A673 (cell line): ENCODE data around the gene NCOA7. TPM values are rescaled to one million over a fixed set of nuclear protein-coding genes. Genes with fewer than 3 reads are reported as not detected.

Experiments
- BruUV-seq: library from RNA; stranded (reverse); fragments of 400-500 nt; replicated peaks from 2 replicates; lab custom pipeline; 2021; lab: Mats Ljungman, UMichigan
- CTCF ChIA-PET: fragments of 300-600 bp; sonication (Branson Sonifier 250); formaldehyde crosslinking; loops from one replicate; lab custom pipeline; 2022; ENCODE audit warnings: antibody characterized with exemption; lab: Charles Lee
- POLR2A ChIA-PET: fragments of 300-600 bp; sonication (Branson Sonifier 250); formaldehyde crosslinking; loops from one replicate; lab custom pipeline; 2022; ENCODE audit warnings: antibody characterized with exemption; ENCODE audit not compliant: low non-redundant PET; lab: Charles Lee
- DNase-seq: peaks from one replicate; pipeline ENCODE4 v3.0.0-alpha.2; 2015; ENCODE audit warnings: low spot score
- H3K27ac ChIP-seq: fragments of 200-600 bp; sonication (generic); 2 replicates; pipeline ENCODE4 v1.5.1; 2016; ENCODE audit warnings: mixed run types, low read depth, mild to moderate bottlenecking, mixed read lengths, antibody characterized with exemption, low read length; ENCODE audit not compliant: poor library complexity, severe bottlenecking
- H3K27me3 ChIP-seq: fragments of 200-600 bp; sonication (generic); replicated peaks from 2 replicates; pipeline ENCODE4 v1.6.1; 2017; ENCODE audit warnings: mixed run types, low read depth, mild to moderate bottlenecking, mixed read lengths, antibody characterized with exemption, low read length; ENCODE audit not compliant: insufficient read depth, poor library complexity
- H3K36me3 ChIP-seq: fragments of 200-600 bp; sonication (generic); 2 replicates; pipeline ENCODE4 v1.6.1; 2016; ENCODE audit warnings: mixed run types, mild to moderate bottlenecking, mixed read lengths, antibody characterized with exemption, low read length; ENCODE audit not compliant: insufficient read depth, poor library complexity, severe bottlenecking
- H3K4me1 ChIP-seq: fragments of 200-600 bp; sonication (generic); 2 replicates; pipeline ENCODE4 v1.6.1; 2017; ENCODE audit warnings: mixed run types, mild to moderate bottlenecking, mixed read lengths, antibody characterized with exemption, low read length; ENCODE audit not compliant: insufficient read depth, poor library complexity, severe bottlenecking
- H3K4me3 ChIP-seq: fragments of 200-600 bp; sonication (generic); 2 replicates; pipeline ENCODE4 v1.5.1; 2016; ENCODE audit warnings: low read depth, mixed run types, mild to moderate bottlenecking, mixed read lengths, low read length; ENCODE audit not compliant: poor library complexity, severe bottlenecking
- H3K9me3 ChIP-seq: fragments of 200-600 bp; sonication (generic); 2 replicates; pipeline ENCODE4 v1.6.1; 2016; ENCODE audit warnings: mixed run types, low read depth, mild to moderate bottlenecking, mixed read lengths, antibody characterized with exemption, low read length; ENCODE audit not compliant: poor library complexity, severe bottlenecking
- CTCF ChIP-seq: fragments of 300-800, 200-600 bp; sonication (generic); conservative IDR thresholded peaks from 2 replicates; pipeline ENCODE4 v1.5.1; 2017; ENCODE audit warnings: low read depth, mild to moderate bottlenecking, antibody characterized with exemption, low read length, moderate library complexity, mixed read lengths
- EZH2 ChIP-seq: fragments of 200-600 bp; sonication (generic); IDR thresholded peaks from 2 replicates; pipeline ENCODE4 v1.6.1; 2017; ENCODE audit warnings: borderline replicate concordance, low read depth, mild to moderate bottlenecking, mixed read lengths, antibody characterized with exemption, low read length; ENCODE audit not compliant: poor library complexity, severe bottlenecking
- intact Hi-C: fragments of 100-400 bp; cut with micrococcal nuclease; formaldehyde crosslinking; loops from one replicate; pipeline ENCODE4 v1.10.0; 2022; ENCODE audit not compliant: unreplicated experiment
- total RNA-seq: library from RNA; stranded (reverse); gene quantifications from 2 replicates; pipeline ENCODE4 v1.2.3, GENCODE V29; 2021

The NCOA7 gene
- total RNA-seq, 1 experiment from 2014 or later, result 33.5 TPM

GRCh38 chr6:125793863-125794262, 3.1 kb downstream of the NCOA7 start:
- Histone ChIP-seq H3K9me3 (no peaks in the 10 kb centered on the region), H3K27ac (no peak overlapping the region), H3K4me1 (peaks cover 59% of the 10 kb centered on the region), H3K4me3 (no peak overlapping the region), H3K36me3 (no peaks in the 10 kb centered on the region), H3K27me3 (no peaks in the 10 kb centered on the region)
- no TSS peak for BruUV-seq
- no peak for TF ChIP-seq EZH2
- DNase-seq, result no peak
- POLR2A ChIA-PET, result interaction anchor here (0.5 kb wide), 1 partner anchor 125 kb away, joined by 4 read pairs; no protein-coding TSS in a partner anchor
- CTCF ChIA-PET, result interaction anchor here (1.0 kb wide), 1 partner anchor 162 kb away, joined by 3 read pairs; no protein-coding TSS in a partner anchor
- intact Hi-C loops, result no loop called here

- intact Hi-C loops, result no loop called here
- Histone ChIP-seq H3K4me3 (no peak overlapping the region), H3K9me3 (no peaks in the 10 kb centered on the region), H3K4me1 (peaks cover 57% of the 10 kb centered on the region), H3K36me3 (no peaks in the 10 kb centered on the region), H3K27me3 (no peaks in the 10 kb centered on the region), H3K27ac (no peak overlapping the region)
- no TSS peak for BruUV-seq
- TF ChIP-seq CTCF (no peak), EZH2 (no peak)
- DNase-seq, result no peak
- ChIA-PET CTCF (interaction anchor here (1.0 kb wide), 1 partner anchor 162 kb away, joined by 3 read pairs; no protein-coding TSS in a partner anchor), POLR2A (interaction anchor here (0.5 kb wide), 1 partner anchor 125 kb away, joined by 4 read pairs; no protein-coding TSS in a partner anchor)
Observed at GRCh38 chr6:125794342-125795137, 3.8 kb downstream of the NCOA7 start.

GRCh38 chr6:125795301-125795700, 4.5 kb downstream of the NCOA7 start:
- Histone ChIP-seq H3K36me3 (no peaks in the 10 kb centered on the region), H3K27me3 (no peaks in the 10 kb centered on the region), H3K4me1 (peaks cover 50% of the 10 kb centered on the region), H3K4me3 (no peak overlapping the region), H3K9me3 (no peaks in the 10 kb centered on the region), H3K27ac (no peak overlapping the region)
- intact Hi-C loops, result no loop called here
- ChIA-PET POLR2A (no interaction called here), CTCF (no interaction called here)
- TF ChIP-seq CTCF, result no peak
- TF ChIP-seq EZH2, result no peak
- no TSS peak for BruUV-seq
- DNase-seq, result no peak
